Body of pancreas (tissue), 4 donors: ENCODE measurements around the gene SLC6A17. TPM values are rescaled to one million over a fixed set of nuclear protein-coding genes. Genes with fewer than 3 reads are reported as not detected.

Experiments used
- ATAC-seq: fragments of 150-250 bp; one replicate; pipeline ENCODE4 v1.9.1; 2016
- DNase-seq, 4 donors: peaks; one replicate each; pipeline ENCODE4 v3.0.0-alpha.2; 2019
- H3K27ac ChIP-seq, 4 donors: fragments of 200-600 bp; sonication (generic); 1 replicate in 3 of 4; 2 replicates in 1 of 4; pipeline versions ENCODE4 v1.5.1 to v1.6.1; 2016 to 2019; ENCODE audit warnings: mild to moderate bottlenecking in 1 of 4, mixed read lengths in 1 of 4, moderate library complexity in 1 of 4
- H3K27me3 ChIP-seq, 2 donors: fragments of 200-600 bp; sonication (generic); one replicate each; pipeline ENCODE4 v1.6.0; 2016; ENCODE audit warnings: mild to moderate bottlenecking in 1 of 2
- H3K36me3 ChIP-seq, 2 donors: fragments of 200-600 bp; sonication (generic); replicated peaks in 1 of 2; 2 replicates each; pipeline ENCODE4 v1.5.1; 2016; ENCODE audit warnings: low read depth in 2 of 2; ENCODE audit not compliant: insufficient read depth in 1 of 2
- H3K4me1 ChIP-seq: fragments of 200-600 bp; sonication (generic); one replicate; pipeline ENCODE4 v1.6.0; 2016
- H3K4me3 ChIP-seq, 2 donors: fragments of 200-600 bp; sonication (generic); 1 replicate in 1 of 2; 2 replicates in 1 of 2; pipeline ENCODE4 v1.5.1; 2016 to 2019
- H3K9me3 ChIP-seq, 3 donors: fragments of 200-600 bp; sonication (generic); 1 replicate in 2 of 3; 2 replicates in 1 of 3; pipeline ENCODE4 v1.5.1; 2016
- CTCF ChIP-seq, 7 experiments: fragments of 450-650 bp in 4 of 7; fragments of 200-600 bp in 3 of 7; sonication (generic) in 3 of 7; IDR thresholded peaks; one replicate each; pipeline ENCODE4 v1.5.1; 2016 to 2019; ENCODE audit warnings: antibody characterized with exemption in 7 of 7
- POLR2A ChIP-seq, 3 donors: fragments of 450-650 bp; IDR thresholded peaks; one replicate each; pipeline ENCODE4 v1.6.1; 2016; ENCODE audit warnings: antibody characterized with exemption in 3 of 3, mild to moderate bottlenecking in 2 of 3
- WGBS, 2 donors: methylation state at CpG; one replicate each; pipeline ENCODE4 v1.1.5; 2017; 5-methylcytosine and 5-hydroxymethylcytosine counted together
- intact Hi-C: fragments of 100-400 bp; cut with DNase I; formaldehyde crosslinking; loops from one replicate; pipeline ENCODE4 v1.15.1; 2023
- total RNA-seq, 2 donors: library from RNA; depleted of rRNA; stranded (reverse); fragments of >200 nt; gene quantifications; one replicate each; pipeline ENCODE4 v1.1.0, GENCODE V29; 2016

Gene SLC6A17
- total RNA-seq, 2 donors from 2014 or later = 0.52 to 0.99 TPM

GRCh38 chr1:110208916-110209645 lies 58.8 kb downstream of the SLC6A17 start:
- Histone ChIP-seq H3K27ac (peak overlapping the region; percentile 89 to 95 (median 92)), H3K9me3 (no peaks in the 10 kb centered on the region), H3K4me1 (peaks cover 50% of the 10 kb centered on the region), H3K4me3 (no peak overlapping the region), H3K36me3 (no peaks in the 10 kb centered on the region), H3K27me3 (no peaks in the 10 kb centered on the region)
- peak; percentile 25 for ATAC-seq
- intact Hi-C loops = loop anchor here (5.0 kb wide), 2 partner anchors 38 to 103 kb away; no protein-coding TSS in a partner anchor
- peak; percentile 52 to 76 (median 72) for DNase-seq
- TF ChIP-seq POLR2A (IDR thresholded peaks at IDR 0.05) (peak in 2 of 3 donors; percentile 20 to 24), CTCF (IDR thresholded peaks at IDR 0.05) (no peak)
- WGBS, 2 donors = 21 to 26% methylated on average over 7 of the region's 7 CpGs

GRCh38 chr1:110209715-110210603 lies 59.7 kb downstream of the SLC6A17 start, which contains the start of gene KCNC4:
Gene KCNC4 (plus strand): TSS chr1:110210314. CDS start chr1:110211500, 1,186 bp downstream.
- Histone ChIP-seq H3K9me3 (no peaks in the 10 kb centered on the region), H3K4me3 (peak within 1 kb of the TSS; percentile 34 to 65), H3K27ac (peak within 1 kb of the TSS; percentile 89 to 95 (median 92)), H3K36me3 (no peaks in the 10 kb centered on the region), H3K4me1 (peaks cover 59% of the 10 kb centered on the region), H3K27me3 (no peaks in the 10 kb centered on the region)
- peak; percentile 91 to 94 (median 94) for DNase-seq
- intact Hi-C loops = loop anchor here (5.0 kb wide), 2 partner anchors 37 to 102 kb away; no protein-coding TSS in a partner anchor
- peak; percentile 88 for ATAC-seq
- TF ChIP-seq POLR2A (IDR thresholded peaks at IDR 0.05) (peak; percentile 31 to 60 (median 42)), CTCF (IDR thresholded peaks at IDR 0.05) (peak in 2 of 7 experiments; percentile 12)
- WGBS, 2 donors = 2% methylated on average over 52 of the region's 103 CpGs; no CpG with 5 or more reads in 1 of the 2 donors

GRCh38 chr1:110210604-110211495 lies 60.6 kb downstream of the SLC6A17 start:
- WGBS, 2 donors = 0 to 1% methylated on average over 5 to 84 of the region's 101 CpGs
- TF ChIP-seq CTCF (IDR thresholded peaks at IDR 0.05) = no peak
- peak in 2 of 3 donors; percentile 30 to 34 for TF ChIP-seq POLR2A (IDR thresholded peaks at IDR 0.05)
- H3K36me3 ChIP-seq = no peaks in the 10 kb centered on the region
- peak overlapping the region; percentile 89 to 95 (median 92) for H3K27ac ChIP-seq
- DNase-seq = peak; percentile 56 to 62 (median 60)
- no peaks in the 10 kb centered on the region for H3K9me3 ChIP-seq
- ATAC-seq = peak; percentile 33
- peaks cover 68% of the 10 kb centered on the region for H3K4me1 ChIP-seq
- intact Hi-C loops = no loop called here
- peak overlapping the region; percentile 34 to 65 for H3K4me3 ChIP-seq
- no peaks in the 10 kb centered on the region for H3K27me3 ChIP-seq

GRCh38 chr1:110211496-110212168 lies 61.3 kb downstream of the SLC6A17 start:
- DNase-seq = peak in 1 of 4 donors; percentile 17
- no peaks in the 10 kb centered on the region for H3K9me3 ChIP-seq
- 22 to 28% methylated on average over 37 to 73 of the region's 81 CpGs for WGBS, 2 donors
- H3K36me3 ChIP-seq = no peaks in the 10 kb centered on the region
- H3K27ac ChIP-seq = peak overlapping the region in 2 of 4 donors; percentile 89 to 95
- no peak for ATAC-seq
- intact Hi-C loops = no loop called here
- peak overlapping the region; percentile 34 to 65 for H3K4me3 ChIP-seq
- no peaks in the 10 kb centered on the region for H3K27me3 ChIP-seq
- no peak for TF ChIP-seq CTCF (IDR thresholded peaks at IDR 0.05)
- TF ChIP-seq POLR2A (IDR thresholded peaks at IDR 0.05) = no peak
- peaks cover 75% of the 10 kb centered on the region for H3K4me1 ChIP-seq
